H9 (cell line): Measurements from ENCODE around the gene TFG. TPM values are rescaled to one million over a fixed set of nuclear protein-coding genes. Genes with fewer than 3 reads are reported as not detected.

Source experiments
- DNase-seq: peaks from one replicate; pipeline ENCODE4 v3.0.0-alpha.2; 2017
- H2AFZ ChIP-seq: one replicate; pipeline ENCODE4 v1.6.1; 2013; ENCODE audit warnings: mild to moderate bottlenecking, low read length, control low read depth, moderate library complexity
- H2AK5ac ChIP-seq: 2 replicates; pipeline ENCODE4 v1.6.1; 2013; ENCODE audit warnings: low read length, control low read depth, mixed read lengths; ENCODE audit not compliant: insufficient read length
- H2BK120ac ChIP-seq: one replicate; pipeline ENCODE4 v1.6.1; 2013; ENCODE audit warnings: low read depth, mild to moderate bottlenecking, low read length, control low read depth, inconsistent platforms; ENCODE audit not compliant: poor library complexity, severe bottlenecking
- H2BK12ac ChIP-seq: 2 replicates; pipeline ENCODE4 v1.6.1; 2013; ENCODE audit warnings: low read length, control low read depth, mixed read lengths, low read depth; ENCODE audit not compliant: insufficient read length
- H2BK15ac ChIP-seq: 2 replicates; pipeline ENCODE4 v1.6.1; 2013; ENCODE audit warnings: low read depth, low read length, control low read depth
- H2BK20ac ChIP-seq: one replicate; pipeline ENCODE4 v1.6.1; 2013; ENCODE audit warnings: low read depth, mild to moderate bottlenecking, low read length, control low read depth, inconsistent platforms; ENCODE audit not compliant: poor library complexity, severe bottlenecking
- H2BK5ac ChIP-seq: 2 replicates; pipeline ENCODE4 v1.6.1; 2013; ENCODE audit warnings: low read length, control low read depth, mixed read lengths; ENCODE audit not compliant: insufficient read length
- H3K14ac ChIP-seq: 2 replicates; pipeline ENCODE4 v1.6.1; 2013; ENCODE audit warnings: low read length, control low read depth; ENCODE audit not compliant: insufficient read depth
- H3K18ac ChIP-seq: 2 replicates; pipeline ENCODE4 v1.6.1; 2013; ENCODE audit warnings: low read depth, mild to moderate bottlenecking, mixed read lengths, low read length, control low read depth; ENCODE audit not compliant: insufficient read length
- H3K23ac ChIP-seq: 2 replicates; pipeline ENCODE4 v1.6.1; 2013; ENCODE audit warnings: low read length, control low read depth, mixed read lengths, low read depth; ENCODE audit not compliant: insufficient read length
- H3K23me2 ChIP-seq: 2 replicates; pipeline ENCODE4 v1.6.1; 2013; ENCODE audit warnings: low read depth, mild to moderate bottlenecking, mixed read lengths, low read length, control low read depth; ENCODE audit not compliant: insufficient read length, poor library complexity, severe bottlenecking
- H3K27ac ChIP-seq: 2 replicates; pipeline ENCODE4 v1.5.1; 2013; ENCODE audit warnings: low read length, control low read depth, mixed read lengths, low read depth; ENCODE audit not compliant: insufficient read length
- H3K27me3 ChIP-seq: 2 replicates; pipeline ENCODE4 v1.6.1; 2013; ENCODE audit warnings: low read length, control low read depth, inconsistent platforms; ENCODE audit not compliant: insufficient read depth
- H3K4ac ChIP-seq: 2 replicates; pipeline ENCODE4 v1.6.1; 2013; ENCODE audit warnings: low read depth, mild to moderate bottlenecking, control low read depth, inconsistent platforms, low read length, moderate library complexity
- H3K4me1 ChIP-seq: 2 replicates; pipeline ENCODE4 v1.6.1; 2013; ENCODE audit warnings: low read length, control low read depth, inconsistent platforms; ENCODE audit not compliant: insufficient read depth
- H3K4me2 ChIP-seq: 2 replicates; pipeline ENCODE4 v1.6.1; 2013; ENCODE audit warnings: low read length, control low read depth, mixed read lengths; ENCODE audit not compliant: insufficient read length, insufficient read depth
- H3K56ac ChIP-seq: 2 replicates; pipeline ENCODE4 v1.6.1; 2013; ENCODE audit warnings: low read depth, mild to moderate bottlenecking, mixed read lengths, low read length, control low read depth; ENCODE audit not compliant: insufficient read length
- H3K79me1 ChIP-seq: 2 replicates; pipeline ENCODE4 v1.6.1; 2013; ENCODE audit warnings: low read depth, mild to moderate bottlenecking, moderate library complexity, low read length, control low read depth, inconsistent platforms; ENCODE audit not compliant: insufficient read depth, poor library complexity, severe bottlenecking
- H3K79me2 ChIP-seq: 2 replicates; pipeline ENCODE4 v1.6.1; 2013; ENCODE audit warnings: low read length, control low read depth, inconsistent platforms; ENCODE audit not compliant: insufficient read depth
- H3K9ac ChIP-seq: 2 replicates; pipeline ENCODE4 v1.6.1; 2013; ENCODE audit warnings: low read length, control low read depth, mixed read lengths; ENCODE audit not compliant: insufficient read length; ENCODE audit errors: extremely low read depth
- H3K9me3 ChIP-seq: one replicate; pipeline ENCODE4 v1.6.1; 2013; ENCODE audit warnings: low read depth, low read length, inconsistent platforms; ENCODE audit not compliant: control insufficient read depth
- H3T11ph ChIP-seq: one replicate; pipeline ENCODE4 v1.6.1; 2013; ENCODE audit warnings: mild to moderate bottlenecking, low read length, control low read depth, inconsistent platforms
- H4K20me1 ChIP-seq: one replicate; pipeline ENCODE4 v1.6.1; 2013; ENCODE audit not compliant: control insufficient read depth, insufficient read length, insufficient read depth
- H4K5ac ChIP-seq: 2 replicates; pipeline ENCODE4 v1.6.1; 2013; ENCODE audit warnings: low read depth, mild to moderate bottlenecking, mixed read lengths, low read length, control low read depth; ENCODE audit not compliant: insufficient read length
- H4K8ac ChIP-seq: replicated peaks from 2 replicates; pipeline ENCODE4 v1.6.1; 2013; ENCODE audit warnings: low read length, control low read depth, mixed read lengths, low read depth; ENCODE audit not compliant: insufficient read length
- H4K91ac ChIP-seq: 2 replicates; pipeline ENCODE4 v1.6.1; 2013; ENCODE audit warnings: low read depth, mild to moderate bottlenecking, moderate library complexity, mixed read lengths, low read length, control low read depth; ENCODE audit not compliant: insufficient read length
- H3K27ac Mint-ChIP-seq, 3 experiments: 2 replicates in 2 of 3; 3 replicates in 1 of 3; pipeline ENCODE4 v1.8.0; 2020 to 2021; ENCODE audit warnings: mixed read lengths in 3 of 3, mild to moderate bottlenecking in 1 of 3, moderate library complexity in 1 of 3
- H3K27me3 Mint-ChIP-seq: 2 replicates; pipeline ENCODE4 v1.8.0; 2021; ENCODE audit warnings: low read depth, mild to moderate bottlenecking, moderate library complexity, mixed read lengths
- H3K36me3 Mint-ChIP-seq, 3 experiments: 2 replicates in 2 of 3; 3 replicates in 1 of 3; pipeline ENCODE4 v1.8.0; 2020 to 2021; ENCODE audit warnings: low read depth in 3 of 3, mixed read lengths in 3 of 3; ENCODE audit not compliant: insufficient read depth in 1 of 3
- H3K4me1 Mint-ChIP-seq, 2 experiments: 2 replicates each; pipeline ENCODE4 v1.8.0; 2020; ENCODE audit warnings: mixed read lengths in 2 of 2
- H3K4me3 Mint-ChIP-seq, 2 experiments: 2 replicates in 1 of 2; 3 replicates in 1 of 2; pipeline ENCODE4 v1.8.0; 2020 to 2021; ENCODE audit warnings: mild to moderate bottlenecking in 2 of 2, mixed read lengths in 2 of 2, moderate library complexity in 1 of 2
- H3K9me3 Mint-ChIP-seq, 2 experiments: 2 replicates in 1 of 2; 3 replicates in 1 of 2; pipeline ENCODE4 v1.8.0; 2020; ENCODE audit warnings: mild to moderate bottlenecking in 2 of 2, mixed read lengths in 2 of 2, moderate library complexity in 1 of 2
- WGBS: extraction: QIAGEN DNeasy Blood & Tissue Kit; methylation state at CpG from one replicate; pipeline ENCODE4 v1.1.7; 2013; ENCODE audit warnings: missing lambda C conversion rate, low lambda C conversion rate, mixed read lengths; ENCODE audit not compliant: insufficient read length; ENCODE audit errors: extremely low coverage; 5-methylcytosine and 5-hydroxymethylcytosine counted together
- total RNA-seq: library from RNA; stranded (reverse); gene quantifications from 2 replicates; pipeline ENCODE4 v1.2.1, GENCODE V29; 2021
- TF ChIP-seq, protein P1 (sequence below): fragments of 200-600 bp; sonication (generic); conservative IDR thresholded peaks from 3 replicates; pipeline ENCODE4 v1.8.0; 2021; ENCODE audit warnings: antibody characterized with exemption, mild to moderate bottlenecking

The TFG gene
- total RNA-seq, 1 experiment from 2014 or later: 80.7 TPM

DNA sequence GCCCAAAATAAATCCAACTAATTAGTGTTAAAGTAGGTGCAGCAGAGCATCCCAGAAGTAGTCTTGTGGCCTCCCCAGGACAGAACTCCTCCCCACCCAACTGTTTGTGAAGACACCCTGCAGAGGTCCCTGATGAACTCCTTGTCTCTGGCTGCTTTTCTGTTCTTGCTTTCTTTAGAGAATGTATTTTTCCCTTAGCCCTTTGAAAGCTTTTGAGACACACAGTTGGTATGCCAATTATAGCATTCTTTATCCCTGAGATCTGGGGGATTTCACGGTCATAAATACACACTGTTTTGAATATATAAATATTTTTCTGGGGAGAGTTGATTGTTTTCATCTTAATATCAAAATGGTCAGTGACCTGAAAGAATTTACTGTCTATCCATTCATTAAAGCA, 9.8 kb downstream of the TFG start:
- Histone ChIP-seq H2BK120ac (no peak overlapping the region), H4K8ac (no peak overlapping the region), H3K14ac (no peak overlapping the region), H2BK12ac (no peak overlapping the region), H3K4me2 (no peak overlapping the region), H3K56ac (no peak overlapping the region), H3K27ac (no peak overlapping the region), H3K27me3 (no peaks in the 10 kb centered on the region), H3K23ac (no peak overlapping the region), H2AK5ac (no peak overlapping the region), H3K4ac (no peak overlapping the region), H3T11ph (no peak overlapping the region), H3K9ac (no peak overlapping the region), H2BK5ac (no peak overlapping the region), H3K9me3 (no peaks in the 10 kb centered on the region), H4K5ac (no peak overlapping the region), H3K18ac (no peak overlapping the region), H3K4me1 (no peaks in the 10 kb centered on the region), H2BK15ac (no peak overlapping the region), H3K79me1 (peaks cover 4% of the 10 kb centered on the region), H4K91ac (no peak overlapping the region), H2AFZ (no peak overlapping the region), H3K79me2 (peaks cover 6% of the 10 kb centered on the region; the same call in 1 of the 2 replicates), H4K20me1 (no peaks in the 10 kb centered on the region), H3K23me2 (no peaks in the 10 kb centered on the region), H2BK20ac (no peak overlapping the region)
- peak overlapping the region in 1 of 3 experiments; percentile 85; a peak in 2 of 7 replicates for H3K27ac Mint-ChIP-seq
- peaks cover 10 to 14% of the 10 kb centered on the region in 2 experiments for H3K4me1 Mint-ChIP-seq
- peaks cover 38 to 78% (median 73%) of the 10 kb centered on the region in 3 experiments for H3K36me3 Mint-ChIP-seq
- no CpG with 5 or more reads among the region's 1 CpG for WGBS
- H3K4me3 Mint-ChIP-seq: no peak overlapping the region
- TF ChIP-seq, protein P1, sequence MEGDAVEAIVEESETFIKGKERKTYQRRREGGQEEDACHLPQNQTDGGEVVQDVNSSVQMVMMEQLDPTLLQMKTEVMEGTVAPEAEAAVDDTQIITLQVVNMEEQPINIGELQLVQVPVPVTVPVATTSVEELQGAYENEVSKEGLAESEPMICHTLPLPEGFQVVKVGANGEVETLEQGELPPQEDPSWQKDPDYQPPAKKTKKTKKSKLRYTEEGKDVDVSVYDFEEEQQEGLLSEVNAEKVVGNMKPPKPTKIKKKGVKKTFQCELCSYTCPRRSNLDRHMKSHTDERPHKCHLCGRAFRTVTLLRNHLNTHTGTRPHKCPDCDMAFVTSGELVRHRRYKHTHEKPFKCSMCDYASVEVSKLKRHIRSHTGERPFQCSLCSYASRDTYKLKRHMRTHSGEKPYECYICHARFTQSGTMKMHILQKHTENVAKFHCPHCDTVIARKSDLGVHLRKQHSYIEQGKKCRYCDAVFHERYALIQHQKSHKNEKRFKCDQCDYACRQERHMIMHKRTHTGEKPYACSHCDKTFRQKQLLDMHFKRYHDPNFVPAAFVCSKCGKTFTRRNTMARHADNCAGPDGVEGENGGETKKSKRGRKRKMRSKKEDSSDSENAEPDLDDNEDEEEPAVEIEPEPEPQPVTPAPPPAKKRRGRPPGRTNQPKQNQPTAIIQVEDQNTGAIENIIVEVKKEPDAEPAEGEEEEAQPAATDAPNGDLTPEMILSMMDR: no peak
- H3K27me3 Mint-ChIP-seq: no peaks in the 10 kb centered on the region
- no peak for DNase-seq
- no peaks in the 10 kb centered on the region; a peak in 1 of 5 replicates for H3K9me3 Mint-ChIP-seq
